ENCODE data around the gene RORC. TPM values are rescaled to one million over a fixed set of nuclear protein-coding genes. Genes with fewer than 3 reads are reported as not detected.
A peak's percentile ranks its signal among the peaks of the same experiment; 100 is the strongest.

RORC gene
- total RNA-seq, 4 donors from 2014 or later = 29.0 to 73.8 (median 43.0) TPM

DNA sequence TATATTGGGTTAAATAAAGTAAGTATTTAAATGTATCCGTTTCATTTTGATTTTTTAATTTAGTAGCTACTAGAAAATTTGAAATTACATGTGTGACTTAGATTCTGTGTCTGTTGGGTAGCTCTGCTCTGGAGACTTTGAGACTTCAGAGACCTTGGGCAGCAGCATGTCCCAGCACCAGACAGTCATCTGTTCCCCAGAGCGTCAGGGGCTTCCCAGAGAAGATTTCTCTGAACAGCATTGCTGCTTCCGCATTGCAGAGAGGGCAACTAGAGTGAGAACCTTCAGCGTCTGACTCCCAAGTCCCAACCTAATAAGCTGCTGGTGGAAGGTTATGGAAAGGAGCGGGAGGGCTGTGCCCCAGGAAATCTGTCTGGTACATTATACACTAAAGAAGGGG lies 33.0 kb downstream of the RORC start:
- Histone ChIP-seq H3K36me3 (no peaks in the 10 kb centered on the region), H3K27me3 (no peaks in the 10 kb centered on the region), H3K27ac (no peak overlapping the region), H3K4me3 (no peak overlapping the region), H3K9me3 (no peaks in the 10 kb centered on the region), H3K4me1 (no peaks in the 10 kb centered on the region)
- TF ChIP-seq EP300 (IDR thresholded peaks at IDR 0.05) = no peak
- no peak for TF ChIP-seq POLR2AphosphoS5 (IDR thresholded peaks at IDR 0.05)
- no peak for TF ChIP-seq POLR2A (IDR thresholded peaks at IDR 0.05)
- TF ChIP-seq CTCF (IDR thresholded peaks at IDR 0.05) = no peak
- 91% methylated on average over 4 of the region's 5 CpGs for WGBS
- DNase-seq (ENCODE audit: low spot score in 2 of 2) = peak in 1 of 2 donors; percentile 21

GRCh38 chr1:151790940-151791651 lies 40.5 kb downstream of the RORC start:
- Histone ChIP-seq H3K36me3 (no peaks in the 10 kb centered on the region), H3K4me3 (peak overlapping the region; percentile 64), H3K27me3 (no peaks in the 10 kb centered on the region), H3K27ac (peak overlapping the region; percentile 15), H3K9me3 (no peaks in the 10 kb centered on the region), H3K4me1 (peaks cover 22% of the 10 kb centered on the region)
- TF ChIP-seq POLR2A (IDR thresholded peaks at IDR 0.05) (no peak), CTCF (IDR thresholded peaks at IDR 0.05) (no peak), POLR2AphosphoS5 (IDR thresholded peaks at IDR 0.05) (no peak), EP300 (IDR thresholded peaks at IDR 0.05) (no peak)
- WGBS = 1% methylated on average over 20 of the region's 52 CpGs
- DNase-seq (ENCODE audit: low spot score in 2 of 2) = peak in 1 of 2 donors; percentile 76

- Histone ChIP-seq H3K4me3 (peak within 1 kb of the TSS; percentile 64), H3K36me3 (no peaks in the 10 kb centered on the region), H3K9me3 (no peaks in the 10 kb centered on the region), H3K4me1 (peaks cover 22% of the 10 kb centered on the region), H3K27ac (peak within 1 kb of the TSS; percentile 15), H3K27me3 (no peaks in the 10 kb centered on the region)
- WGBS = under 1% methylated on average over 36 of the region's 58 CpGs
- peak; percentile 99 to 100 for DNase-seq (ENCODE audit: low spot score in 2 of 2)
- TF ChIP-seq POLR2AphosphoS5 (IDR thresholded peaks at IDR 0.05) = peak in 1 of 3 donors; percentile 14
- TF ChIP-seq EP300 (IDR thresholded peaks at IDR 0.05) = no peak
- peak in 1 of 2 donors; percentile 45 for TF ChIP-seq POLR2A (IDR thresholded peaks at IDR 0.05)
- peak in 1 of 2 donors; percentile 29 for TF ChIP-seq CTCF (IDR thresholded peaks at IDR 0.05)
These were observed 41.3 kb downstream of the RORC start, which contains the start of gene TDRKH for GRCh38 chr1:151790071-151790939. TDRKH (minus strand) TSS chr1:151790500; CDS start chr1:151783022, 7,478 bp downstream.

DNA sequence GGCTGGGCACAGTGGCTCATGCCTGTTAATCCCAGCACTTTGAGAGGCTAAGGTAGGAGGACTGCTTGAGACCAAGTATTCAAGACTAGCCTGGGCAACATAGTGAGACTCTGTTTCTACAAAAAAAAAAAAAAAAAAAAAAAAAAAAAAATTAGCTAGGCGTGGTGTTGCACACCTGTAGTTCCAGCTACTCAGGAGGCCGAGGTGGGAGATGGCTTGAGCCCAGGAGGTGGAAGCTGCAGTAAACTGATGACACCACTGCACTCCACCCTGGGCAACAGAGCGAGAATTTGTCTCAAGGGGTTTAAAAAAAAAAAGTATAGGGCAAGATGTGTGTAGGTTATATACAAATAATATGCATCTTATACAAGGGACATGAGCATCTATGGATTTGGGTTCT lies 43.9 kb downstream of the RORC start:
- H3K36me3 ChIP-seq = no peaks in the 10 kb centered on the region
- no peak overlapping the region for H3K4me3 ChIP-seq
- H3K27ac ChIP-seq = no peak overlapping the region
- DNase-seq (ENCODE audit: low spot score in 2 of 2) = no peak
- H3K4me1 ChIP-seq = peaks cover 28% of the 10 kb centered on the region
- TF ChIP-seq POLR2AphosphoS5 (IDR thresholded peaks at IDR 0.05) = no peak
- no peak for TF ChIP-seq CTCF (IDR thresholded peaks at IDR 0.05)
- TF ChIP-seq EP300 (IDR thresholded peaks at IDR 0.05) = no peak
- no peak for TF ChIP-seq POLR2A (IDR thresholded peaks at IDR 0.05)
- no peaks in the 10 kb centered on the region for H3K27me3 ChIP-seq
- WGBS = 80% methylated on average over 3 of the region's 3 CpGs
- no peaks in the 10 kb centered on the region for H3K9me3 ChIP-seq

DNA sequence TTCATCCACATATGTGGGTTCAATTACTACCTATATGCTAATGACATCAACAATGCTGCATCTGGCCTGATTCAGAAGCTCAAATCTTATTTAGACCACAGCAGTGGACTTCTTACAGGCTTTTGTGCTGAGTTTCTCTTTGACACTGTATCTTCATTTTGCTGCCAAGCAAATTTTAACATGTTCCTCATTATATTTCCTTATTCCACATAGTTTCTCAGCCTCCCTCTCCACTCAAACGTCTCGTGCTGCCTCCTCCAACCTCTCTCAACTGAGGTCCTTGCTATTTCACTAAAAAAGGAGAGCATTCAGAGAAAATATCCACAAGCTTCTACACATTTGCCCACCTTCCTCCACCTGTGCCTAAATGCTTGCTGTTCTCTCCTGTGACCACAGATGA lies 47.8 kb downstream of the RORC start:
- no peak for DNase-seq (ENCODE audit: low spot score in 2 of 2)
- Histone ChIP-seq H3K4me1 (peaks cover 6% of the 10 kb centered on the region), H3K27ac (no peak overlapping the region), H3K27me3 (no peaks in the 10 kb centered on the region), H3K9me3 (no peaks in the 10 kb centered on the region), H3K36me3 (peaks cover 3% of the 10 kb centered on the region), H3K4me3 (no peak overlapping the region)
- no peak for TF ChIP-seq POLR2AphosphoS5 (IDR thresholded peaks at IDR 0.05)
- 64% methylated on average over 2 of the region's 2 CpGs for WGBS
